OCI-LY7 (cell line): Measurements from ENCODE around the gene HTR3A.

Experiments used
- CTCF ChIP-seq: fragments of 200-600 bp; sonication (generic); conservative IDR thresholded peaks from 2 replicates; pipeline ENCODE4 v1.5.1; 2014; ENCODE audit warnings: mild to moderate bottlenecking, antibody characterized with exemption, low read length, moderate library complexity, mixed read lengths
- EZH2phosphoT487 ChIP-seq: fragments of 200-600 bp; sonication (generic); IDR thresholded peaks from 2 replicates; pipeline ENCODE4 v1.6.1; 2018; ENCODE audit warnings: low read depth, borderline replicate concordance, mild to moderate bottlenecking, mixed run types, antibody characterized with exemption, low read length, moderate library complexity, mixed read lengths

GRCh38 chr11:113952588-113952987, 22.3 kb upstream of the HTR3A start:
- TF ChIP-seq CTCF, result no peak
- TF ChIP-seq EZH2phosphoT487, result no peak
